ENCODE measurements around the gene LILRA1.
"Not testable (repeated sequence)": the region's sequence is repeated elsewhere in the genome, so short reads cannot be mapped to it uniquely, and the experiment has no call there.

LILRA1 gene

GRCh38 chr19:54578268-54578667, 15.2 kb upstream of the LILRA1 start:
- DNase-seq = not testable (repeated sequence)

- no peak for DNase-seq
Observed at GRCh38 chr19:54586397-54586796, 7.0 kb upstream of the LILRA1 start.

GRCh38 chr19:54587026-54587425, 6.4 kb upstream of the LILRA1 start:
- DNase-seq = no peak

GRCh38 chr19:54593931-54594626, 647 bp downstream of the LILRA1 start:
- not testable (repeated sequence) for DNase-seq

GRCh38 chr19:54594737-54595136, 1.3 kb downstream of the LILRA1 start:
- no peak for DNase-seq

GRCh38 chr19:54595680-54596436, 2.4 kb downstream of the LILRA1 start:
- DNase-seq = not testable (repeated sequence)

- no peak for DNase-seq
Observed at GRCh38 chr19:54600212-54600611, 6.8 kb downstream of the LILRA1 start.

- no peak for DNase-seq
Observed at GRCh38 chr19:54606230-54606629, 12.8 kb downstream of the LILRA1 start.

GRCh38 chr19:54606891-54607784, 13.7 kb downstream of the LILRA1 start:
- no peak for DNase-seq

- DNase-seq = no peak
Observed at GRCh38 chr19:54607785-54608150, 14.3 kb downstream of the LILRA1 start.

- DNase-seq = no peak
Observed at GRCh38 chr19:54608205-54608604, 14.8 kb downstream of the LILRA1 start.

GRCh38 chr19:54608792-54609191, 15.4 kb downstream of the LILRA1 start:
- no peak for DNase-seq

- no peak for DNase-seq
Observed at GRCh38 chr19:54609356-54609791, 15.9 kb downstream of the LILRA1 start.

GRCh38 chr19:54612428-54612827, 19.0 kb downstream of the LILRA1 start:
- DNase-seq = no peak

- no peak for DNase-seq
Observed at GRCh38 chr19:54614726-54615125, 21.3 kb downstream of the LILRA1 start.

GRCh38 chr19:54616057-54616456, 22.6 kb downstream of the LILRA1 start:
- no peak for DNase-seq

GRCh38 chr19:54616821-54617560, 23.6 kb downstream of the LILRA1 start:
- no peak for DNase-seq

GRCh38 chr19:54620464-54620863, 27.0 kb downstream of the LILRA1 start:
- DNase-seq = no peak

- DNase-seq = no peak
Observed at GRCh38 chr19:54622431-54622830, 29.0 kb downstream of the LILRA1 start.

GRCh38 chr19:54624234-54624633, 30.8 kb downstream of the LILRA1 start:
- DNase-seq = not testable (repeated sequence)

GRCh38 chr19:54624934-54625730, 31.7 kb downstream of the LILRA1 start:
- DNase-seq = not testable (repeated sequence)

GRCh38 chr19:54626757-54627156, 33.3 kb downstream of the LILRA1 start:
- no peak for DNase-seq
